NCI-H748 treated with DMSO at 0.1 percent for 48 hours (cell line): Measurements from ENCODE around the gene ANKS6.

Source experiments
- DNase-seq: peaks from one replicate; lab custom pipeline; 2025; lab: John Stamatoyannopoulos, UW

Gene ANKS6

GRCh38 chr9:98771209-98771874 is 25.0 kb downstream of the ANKS6 start:
- DNase-seq: no peak

DNA sequence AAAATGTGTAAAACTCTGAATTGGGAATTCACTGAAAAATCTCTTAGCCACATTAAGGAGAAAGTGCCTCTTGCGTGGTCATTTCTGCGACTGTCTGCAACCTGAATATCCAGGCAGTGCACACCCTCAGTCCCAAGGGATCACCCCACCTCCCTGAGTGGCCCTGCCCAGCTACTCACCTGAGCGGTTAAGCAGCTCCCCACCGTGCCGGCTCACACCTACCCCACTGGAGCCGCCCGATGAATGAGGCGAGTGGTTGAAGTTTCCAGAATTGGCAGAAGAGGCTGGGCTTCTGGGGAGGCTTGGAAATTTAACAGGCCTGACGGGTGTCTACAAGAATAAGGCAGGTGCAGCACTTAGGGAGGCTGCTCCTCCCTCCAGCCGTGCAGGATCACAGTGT is 25.6 kb downstream of the ANKS6 start:
- no peak for DNase-seq

- DNase-seq: no peak
These were observed 28.0 kb downstream of the ANKS6 start for GRCh38 chr9:98768344-98768743.

DNA sequence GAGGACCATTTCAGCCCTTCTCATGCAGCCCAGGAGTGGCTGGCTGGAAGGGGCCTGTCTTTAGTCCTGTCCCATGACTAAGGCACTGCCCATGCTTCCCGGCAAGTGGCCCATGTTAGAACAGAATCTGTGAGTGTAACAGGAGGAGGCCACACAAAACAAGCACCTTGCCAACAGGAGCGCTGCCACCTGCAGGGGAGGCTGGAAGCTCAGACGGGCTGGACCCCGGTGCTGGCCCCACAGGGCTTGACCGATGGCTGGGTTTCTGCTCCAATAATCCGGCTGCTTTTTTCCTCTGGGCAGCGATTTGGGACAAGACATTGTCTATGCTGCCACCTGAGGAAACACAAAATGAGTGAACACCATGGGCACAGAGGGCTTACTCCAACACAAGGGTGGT is 28.4 kb downstream of the ANKS6 start:
- DNase-seq: no peak

DNA sequence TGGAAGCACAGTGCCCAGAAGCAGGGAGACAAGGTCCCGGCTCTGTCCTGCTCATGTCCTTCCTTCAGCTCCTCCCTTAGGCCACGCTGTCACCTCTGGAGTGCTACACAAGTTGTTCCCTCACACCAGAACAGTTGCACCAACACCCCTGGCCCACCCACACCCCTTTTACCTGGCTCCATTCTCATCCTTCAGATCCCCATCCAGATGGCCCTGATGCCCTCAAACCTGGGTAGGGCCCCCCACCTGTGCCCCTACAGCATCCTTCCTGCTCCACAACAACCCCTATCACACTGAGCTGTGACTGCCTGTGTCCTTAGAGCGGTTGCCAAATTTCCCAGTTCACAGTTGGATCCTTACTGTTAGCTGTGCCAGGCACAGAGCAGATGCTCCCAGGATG is 29.2 kb downstream of the ANKS6 start:
- no peak for DNase-seq

DNA sequence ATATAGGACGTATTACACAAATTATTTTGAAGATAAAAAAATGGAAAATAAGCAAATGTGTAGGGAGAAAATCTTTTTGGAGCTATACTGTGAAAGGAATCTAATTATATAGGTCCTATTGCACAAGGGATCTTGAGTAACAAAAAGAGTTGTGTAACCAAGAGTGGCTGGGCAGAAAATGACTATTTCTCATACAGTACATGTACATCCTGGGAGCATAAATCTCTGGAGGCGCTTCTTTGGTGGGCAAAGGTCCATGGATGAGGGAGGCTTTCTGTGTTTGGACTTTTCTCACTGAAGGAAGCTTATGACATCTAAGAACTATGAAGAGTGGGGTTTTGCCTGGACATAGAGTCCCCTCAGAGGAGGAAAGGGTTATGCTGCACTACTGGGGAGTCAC is 29.8 kb downstream of the ANKS6 start:
- DNase-seq: no peak

DNA sequence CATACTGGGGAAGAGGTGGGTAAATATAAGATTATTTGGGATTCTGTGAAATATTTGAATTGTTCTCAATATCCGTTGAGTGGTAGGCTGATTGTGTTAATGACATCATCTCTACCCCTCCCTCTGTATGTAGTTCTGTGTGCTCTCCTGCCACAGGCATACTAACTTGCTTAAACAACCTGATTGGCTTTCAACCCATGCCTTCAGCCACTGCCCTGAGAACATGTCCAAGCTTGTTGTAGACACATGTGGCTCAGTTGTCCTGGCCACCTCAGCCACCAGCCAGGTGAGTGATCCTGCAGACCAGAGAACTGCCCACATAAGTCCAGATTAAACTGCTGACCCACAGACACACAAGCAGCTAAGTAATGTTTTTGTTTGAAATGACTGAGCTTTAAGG is 31.1 kb downstream of the ANKS6 start:
- no peak for DNase-seq

- DNase-seq: no peak
These were observed 32.2 kb downstream of the ANKS6 start for GRCh38 chr9:98763986-98764745.

- DNase-seq: no peak
These were observed 36.1 kb downstream of the ANKS6 start for GRCh38 chr9:98760231-98760630.

DNA sequence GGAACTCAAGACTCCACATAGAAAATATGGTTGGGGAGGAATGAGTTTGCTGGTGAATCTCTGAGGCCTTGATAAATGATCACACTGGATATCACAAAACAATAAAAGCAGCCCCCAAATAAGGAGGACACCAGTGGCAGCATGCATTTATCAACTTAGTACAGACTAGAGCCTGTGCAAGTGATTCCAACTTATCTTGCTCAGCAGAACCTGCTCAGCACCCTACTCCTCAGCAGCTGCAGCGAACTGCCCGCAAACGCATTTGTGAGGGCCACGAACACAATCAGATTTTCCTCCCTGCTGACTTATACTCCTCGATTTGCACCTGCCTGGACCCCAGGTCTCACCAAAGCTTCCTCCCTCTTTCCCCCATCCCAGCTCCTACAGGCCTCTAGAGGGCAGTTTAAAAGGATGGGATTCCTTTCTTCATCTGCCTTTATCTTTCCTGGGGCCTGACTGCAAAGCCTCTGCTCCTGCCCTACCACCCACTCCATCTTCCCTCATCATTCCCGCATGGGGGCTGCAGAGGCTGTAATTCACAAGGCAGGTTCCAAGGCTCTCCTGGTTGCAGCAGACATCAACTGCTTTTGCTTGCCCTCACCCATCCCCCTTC is 41.2 kb downstream of the ANKS6 start:
- no peak for DNase-seq

DNA sequence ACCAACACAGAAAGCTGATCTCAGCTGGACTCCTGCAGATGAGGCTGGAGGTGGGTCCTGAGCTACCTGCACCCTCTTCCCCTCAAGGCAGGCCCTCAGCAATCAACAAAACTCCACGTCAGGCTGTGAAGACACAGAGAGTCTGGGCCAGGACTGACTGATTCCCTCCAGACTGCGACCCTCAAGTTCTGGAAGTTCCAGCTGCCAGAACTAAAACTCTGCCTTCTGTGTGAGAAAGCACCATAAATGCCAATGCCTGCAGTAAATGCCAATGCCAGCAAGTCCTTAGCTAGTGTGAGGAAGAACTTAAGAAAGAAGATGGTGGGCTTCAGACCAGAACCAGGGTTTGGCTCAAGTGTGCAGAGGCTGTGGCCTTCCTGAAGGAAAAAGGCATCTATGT is 45.1 kb downstream of the ANKS6 start:
- DNase-seq: no peak

- DNase-seq: no peak
These were observed 45.8 kb downstream of the ANKS6 start for GRCh38 chr9:98750364-98751060.

DNA sequence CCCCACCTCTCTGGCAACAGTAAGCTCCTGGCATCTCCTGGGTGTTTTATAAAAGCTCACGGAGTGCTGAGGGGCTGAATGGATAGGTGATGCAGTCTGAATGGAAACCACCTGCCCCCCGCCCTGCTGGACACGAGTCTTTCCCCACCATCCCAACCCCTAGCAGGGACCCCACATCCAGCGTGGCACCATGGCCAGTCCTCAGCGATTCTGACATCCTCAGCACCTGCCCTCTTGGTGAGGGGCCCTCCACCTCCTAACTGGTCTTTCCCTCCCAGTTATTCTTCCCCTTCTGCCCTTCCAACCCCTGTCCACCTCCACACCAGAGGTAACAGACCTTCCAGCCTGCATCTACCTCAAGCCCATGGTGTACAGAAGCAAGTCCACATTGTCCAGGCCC is 48.9 kb downstream of the ANKS6 start:
- DNase-seq: no peak

GRCh38 chr9:98745470-98745869 is 50.9 kb downstream of the ANKS6 start:
- no peak for DNase-seq

DNA sequence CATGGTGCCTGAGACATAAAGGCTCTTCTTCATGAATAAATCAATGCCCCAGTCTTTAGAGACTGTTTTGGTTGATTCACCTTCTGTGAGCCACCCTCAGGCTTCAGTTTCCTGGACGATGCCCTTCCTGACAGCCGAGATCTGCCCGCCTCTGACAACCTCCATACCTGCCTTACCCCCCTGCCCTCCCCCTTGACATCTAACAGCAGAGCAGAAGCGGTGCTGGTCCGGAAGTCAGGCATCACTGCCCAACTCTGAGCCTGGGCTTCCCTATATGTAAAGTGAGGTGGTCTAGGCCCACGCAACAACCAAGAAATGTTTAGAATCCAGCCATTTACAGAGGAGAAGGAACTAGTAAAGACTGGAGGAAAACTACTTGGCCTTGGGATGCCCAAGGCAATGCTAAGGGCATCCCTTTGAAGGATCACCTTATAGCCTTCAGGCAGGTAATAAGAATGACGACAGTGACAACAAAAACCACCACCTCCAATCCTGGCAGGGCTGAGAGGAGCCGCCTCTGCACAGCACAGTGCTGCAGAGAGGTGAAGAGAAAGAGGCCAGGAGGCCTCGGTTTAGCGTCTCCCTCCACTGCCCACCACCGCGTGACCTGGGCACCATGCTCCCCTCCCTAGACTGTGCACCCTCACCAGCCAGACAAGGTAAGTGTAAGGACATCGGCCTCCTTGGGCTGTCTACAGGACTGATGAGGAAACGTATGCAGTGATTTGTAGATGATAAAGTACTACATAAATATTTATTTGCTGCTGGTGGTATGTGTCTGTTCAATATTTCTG is 52.3 kb downstream of the ANKS6 start:
- DNase-seq: no peak

DNA sequence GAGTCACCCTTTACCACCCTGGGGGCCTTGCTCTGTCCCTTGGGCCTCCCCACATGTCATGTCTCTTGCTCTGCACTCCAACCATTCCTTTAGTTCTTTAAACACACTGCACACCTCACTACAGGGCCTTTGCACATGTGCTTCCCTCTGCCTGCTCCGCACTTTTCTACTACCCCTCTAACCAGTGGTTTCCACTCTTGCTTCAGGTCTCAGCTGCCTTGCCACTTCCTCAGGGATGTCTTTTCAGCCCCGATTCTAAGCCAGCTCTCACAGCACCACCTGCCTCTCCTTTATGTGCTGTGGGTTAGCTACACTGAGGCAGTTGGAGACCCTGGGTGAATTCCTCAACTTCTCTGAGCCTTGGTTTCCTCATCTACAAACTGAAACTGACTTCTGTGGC is 53.0 kb downstream of the ANKS6 start:
- DNase-seq: no peak

- DNase-seq: no peak
These were observed 53.8 kb downstream of the ANKS6 start for GRCh38 chr9:98742325-98743280.

DNA sequence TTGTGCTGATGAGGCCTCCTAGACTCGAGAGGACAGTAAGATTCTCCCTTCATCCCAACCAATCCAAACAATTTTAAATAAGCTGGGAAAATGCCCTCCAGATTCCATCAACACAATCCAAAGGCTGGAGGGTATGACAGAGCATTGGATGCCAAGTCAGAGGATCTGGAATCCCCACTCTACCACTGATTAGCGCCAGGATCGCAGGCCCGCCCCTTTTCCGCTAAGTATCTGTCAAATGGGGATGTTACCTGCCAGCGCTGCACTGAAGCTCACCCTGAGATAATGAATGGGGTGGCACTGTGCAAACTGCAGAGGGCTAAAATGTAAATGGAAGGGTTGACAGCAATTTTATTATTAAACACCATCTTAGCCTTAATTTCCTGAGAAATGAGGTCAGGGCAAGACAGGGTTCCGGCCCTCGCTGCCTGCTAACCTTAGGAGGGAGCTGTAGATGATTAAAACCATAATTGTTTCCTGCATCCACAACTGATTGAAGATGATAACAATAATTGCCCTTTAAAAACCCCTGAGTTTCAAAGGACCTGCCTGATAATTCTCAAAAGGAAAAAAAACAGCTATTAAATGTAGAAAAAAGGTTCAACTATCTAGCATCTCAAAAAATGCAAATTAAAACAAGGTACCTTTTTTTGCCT is 56.0 kb downstream of the ANKS6 start:
- no peak for DNase-seq

- no peak for DNase-seq
These were observed 57.6 kb downstream of the ANKS6 start for GRCh38 chr9:98738741-98739140.

GRCh38 chr9:98736226-98736625 is 60.1 kb downstream of the ANKS6 start:
- DNase-seq: no peak
